Epithelial cell of alveolus of lung (primary cell): Measurements from ENCODE around the gene LRRC27. TPM values are rescaled to one million over a fixed set of nuclear protein-coding genes. Genes with fewer than 3 reads are reported as not detected.

Source experiments
- total RNA-seq: library from RNA; depleted of rRNA; stranded (reverse); fragments of >200 nt; gene quantifications from 2 replicates; pipeline ENCODE4 v1.2.1, GENCODE V29; 2015

The LRRC27 gene
- total RNA-seq: 5.2 and 7.3 TPM in 2 replicates

DNA sequence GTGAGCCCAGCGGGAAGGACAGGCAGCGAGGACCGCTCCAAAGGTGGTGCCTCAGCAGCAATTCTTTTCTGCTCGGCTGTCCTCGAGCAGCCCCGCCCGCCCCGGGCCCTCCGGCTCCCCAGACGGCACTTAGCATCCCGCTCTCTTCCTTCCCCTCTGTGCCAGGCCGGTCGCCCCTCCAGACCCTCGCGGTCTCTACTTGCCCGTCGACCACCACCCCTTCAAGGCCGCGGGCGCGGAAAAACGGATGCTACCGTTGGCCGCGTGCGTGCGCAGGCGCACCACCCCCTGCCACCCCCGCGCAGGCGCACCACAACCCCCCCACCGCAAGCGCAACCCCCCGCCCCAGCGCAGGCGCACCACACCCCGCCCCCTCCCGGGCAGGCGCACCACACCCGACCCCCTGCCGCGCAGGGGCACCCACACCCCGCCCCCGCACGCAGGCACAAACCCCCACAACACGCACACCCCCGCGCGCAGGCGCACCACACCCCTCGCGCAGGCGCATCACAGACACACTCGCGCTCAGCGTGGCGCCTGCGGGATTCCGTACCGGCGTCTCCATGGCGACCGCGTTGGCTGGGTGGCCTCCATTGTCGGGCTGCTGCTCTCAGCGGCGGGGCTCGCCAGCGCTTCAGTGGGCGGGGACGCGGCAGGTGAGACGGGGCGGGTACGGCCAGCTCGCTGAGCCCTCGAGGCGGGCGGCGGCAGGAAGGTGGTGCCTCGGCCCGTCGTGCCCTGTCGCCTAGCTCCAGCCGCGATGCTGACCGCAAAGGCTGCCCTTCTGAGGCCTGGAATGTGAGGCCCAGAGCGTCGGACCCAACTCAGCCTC lies at the start of gene LRRC27:
TSS of gene LRRC27 (plus strand) at position 593 of the 832 bp plus-strand sequence. CDS start 1,332 bp downstream, outside the sequence.

DNA sequence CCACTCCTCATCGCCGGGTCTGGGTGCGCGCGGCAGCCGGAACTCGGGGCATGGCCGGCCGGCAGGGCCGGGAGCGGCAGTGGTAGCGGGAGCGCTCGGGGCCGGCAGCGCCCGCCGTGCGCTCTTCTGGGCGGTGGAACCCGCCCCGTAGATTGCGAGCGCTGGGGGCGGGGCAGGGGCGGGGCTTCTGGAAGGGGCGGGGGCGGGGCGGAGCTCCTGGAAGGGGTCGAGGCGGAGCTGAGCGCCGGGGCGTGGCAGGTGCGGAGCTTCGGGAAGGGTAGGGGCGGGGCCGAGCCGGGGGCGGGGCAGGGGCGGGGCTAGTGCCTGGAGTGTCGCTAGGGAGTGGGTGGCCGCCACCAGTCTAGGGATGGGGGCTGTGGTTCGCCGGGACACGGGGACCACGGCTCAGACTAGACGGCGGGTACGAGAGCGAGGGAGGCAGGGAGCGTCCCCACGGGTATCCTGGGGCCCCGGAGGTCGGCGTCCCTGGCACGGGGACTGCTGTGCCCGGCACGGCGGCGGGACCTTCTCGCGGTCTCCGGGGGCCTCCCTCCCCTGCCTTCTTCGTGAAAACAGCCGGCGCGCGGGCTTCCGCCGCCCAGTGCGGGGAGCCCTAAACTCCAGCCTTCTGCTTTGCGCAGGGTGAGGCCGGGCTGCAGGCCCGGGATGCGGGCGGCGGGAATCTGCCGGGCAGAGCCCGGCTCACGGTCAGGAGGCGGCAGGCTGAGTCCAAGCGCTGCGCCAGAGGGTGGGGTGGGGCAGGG lies 24.0 kb upstream of the LRRC27 start, which contains the start of gene STK32C:
TSS of gene STK32C (minus strand) at position 128 of the 764 bp plus-strand sequence. CDS start at position 11, 117 bp downstream.

DNA sequence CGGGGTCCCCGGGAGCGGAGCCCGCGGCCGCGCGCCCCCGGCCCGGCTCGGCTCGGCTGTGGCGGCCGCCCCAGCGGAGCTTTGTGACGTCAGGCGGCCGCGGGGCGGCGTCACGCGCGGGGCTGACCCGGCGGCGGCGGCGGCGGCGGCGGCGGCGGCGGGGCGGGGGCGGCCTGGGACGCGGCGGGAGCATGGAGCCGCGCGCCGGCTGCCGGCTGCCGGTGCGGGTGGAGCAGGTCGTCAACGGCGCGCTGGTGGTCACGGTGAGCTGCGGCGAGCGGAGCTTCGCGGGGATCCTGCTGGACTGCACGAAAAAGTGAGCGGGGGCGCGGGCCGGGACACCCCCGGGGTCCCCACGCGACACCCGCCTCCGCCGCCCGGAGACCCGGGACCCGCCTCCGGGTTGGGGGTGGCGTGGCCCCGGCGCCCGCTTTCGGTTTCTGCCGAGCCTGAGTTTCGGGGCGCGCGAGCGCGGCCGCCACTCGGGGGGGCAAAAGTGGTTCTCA lies 65.1 kb downstream of the LRRC27 start, which contains the start of gene PWWP2B:
TSS of gene PWWP2B (plus strand) at position 165 of the 506 bp plus-strand sequence. CDS start at position 192, 27 bp downstream.

Other genes with a start within 250 kb of the LRRC27 start
- 12.3 and 14.6 TPM in 2 replicates for gene DPYSL4, start 145.2 kb upstream of the LRRC27 start, total RNA-seq
- 4.6 and 5.7 TPM in 2 replicates for gene STK32C, start 24.2 kb upstream of the LRRC27 start, total RNA-seq
- gene PWWP2B, start 65.0 kb downstream of the LRRC27 start, total RNA-seq: 6.0 and 7.4 TPM in 2 replicates
- 16.3 and 27.4 TPM in 2 replicates for gene INPP5A, start 205.6 kb downstream of the LRRC27 start, total RNA-seq